ENCODE data around the gene CDK19.

CDK19 gene

DNA sequence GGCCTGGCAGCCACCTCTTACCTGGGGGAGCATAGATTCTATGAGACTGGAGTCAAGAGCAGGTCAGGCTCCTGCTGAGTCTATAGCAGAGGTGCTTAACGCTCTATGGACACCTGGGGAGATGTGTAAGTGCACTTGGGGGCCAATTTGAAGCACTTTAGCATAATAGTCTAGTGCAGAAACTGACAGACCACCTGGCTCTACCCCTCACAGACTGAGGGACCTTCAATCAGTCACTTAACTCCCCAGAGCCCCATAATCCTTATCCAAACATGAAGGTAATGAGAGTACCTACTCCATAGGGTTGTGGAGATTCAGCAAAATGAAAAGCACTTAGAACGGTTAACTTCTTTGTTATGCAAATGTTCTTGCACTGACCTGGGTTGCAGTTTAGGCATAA lies 251.6 kb downstream of the CDK19 start:
- H3K36me3 ChIP-seq (ENCODE audit: control insufficient read depth, insufficient read depth, low read length): no peaks in the 10 kb centered on the region
- DNase-seq (ENCODE audit: extremely low read depth, insufficient read length): no peak
- H3K27me3 ChIP-seq (replicated peaks; ENCODE audit: control insufficient read depth, insufficient read depth, low read length): no peaks in the 10 kb centered on the region
- no peak overlapping the region for H3K4me3 ChIP-seq (replicated peaks; ENCODE audit: low read depth, low read length)
- TF ChIP-seq, protein P1, sequence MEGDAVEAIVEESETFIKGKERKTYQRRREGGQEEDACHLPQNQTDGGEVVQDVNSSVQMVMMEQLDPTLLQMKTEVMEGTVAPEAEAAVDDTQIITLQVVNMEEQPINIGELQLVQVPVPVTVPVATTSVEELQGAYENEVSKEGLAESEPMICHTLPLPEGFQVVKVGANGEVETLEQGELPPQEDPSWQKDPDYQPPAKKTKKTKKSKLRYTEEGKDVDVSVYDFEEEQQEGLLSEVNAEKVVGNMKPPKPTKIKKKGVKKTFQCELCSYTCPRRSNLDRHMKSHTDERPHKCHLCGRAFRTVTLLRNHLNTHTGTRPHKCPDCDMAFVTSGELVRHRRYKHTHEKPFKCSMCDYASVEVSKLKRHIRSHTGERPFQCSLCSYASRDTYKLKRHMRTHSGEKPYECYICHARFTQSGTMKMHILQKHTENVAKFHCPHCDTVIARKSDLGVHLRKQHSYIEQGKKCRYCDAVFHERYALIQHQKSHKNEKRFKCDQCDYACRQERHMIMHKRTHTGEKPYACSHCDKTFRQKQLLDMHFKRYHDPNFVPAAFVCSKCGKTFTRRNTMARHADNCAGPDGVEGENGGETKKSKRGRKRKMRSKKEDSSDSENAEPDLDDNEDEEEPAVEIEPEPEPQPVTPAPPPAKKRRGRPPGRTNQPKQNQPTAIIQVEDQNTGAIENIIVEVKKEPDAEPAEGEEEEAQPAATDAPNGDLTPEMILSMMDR (IDR thresholded peaks at IDR 0.05; ENCODE audit: insufficient read depth, low read length, poor library complexity, severe bottlenecking): no peak

DNA sequence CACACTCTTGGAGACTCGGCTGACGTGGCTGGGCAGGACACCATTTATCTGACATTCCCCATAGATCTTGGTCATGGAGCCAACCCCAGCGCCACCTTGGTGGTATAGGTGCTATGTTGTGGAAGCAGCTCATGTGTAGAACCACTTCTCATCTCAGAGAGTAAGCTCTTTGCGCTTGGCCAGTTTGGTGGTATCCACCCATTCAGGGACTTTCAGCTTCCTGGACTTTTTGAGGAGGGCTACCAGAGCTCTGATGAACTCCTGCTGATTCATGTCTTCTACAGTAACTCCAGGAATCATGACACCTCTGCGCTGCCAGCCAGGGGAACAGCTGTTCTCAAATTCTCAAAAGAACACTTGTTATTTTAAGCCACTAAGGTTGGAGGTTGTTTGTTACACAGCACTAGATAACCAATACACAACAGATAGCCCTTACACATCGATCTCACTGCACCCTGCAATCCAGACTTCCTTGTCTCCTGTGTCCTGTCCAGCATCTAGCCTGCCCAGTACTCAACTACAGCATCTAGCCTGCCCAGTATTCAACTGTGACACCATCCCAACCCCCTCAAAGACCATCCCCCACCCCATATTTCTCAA lies 252.9 kb downstream of the CDK19 start:
- no peak overlapping the region for H3K4me3 ChIP-seq (replicated peaks; ENCODE audit: low read depth, low read length)
- TF ChIP-seq, protein P1 (IDR thresholded peaks at IDR 0.05; ENCODE audit: insufficient read depth, low read length, poor library complexity, severe bottlenecking): no peak
- DNase-seq (ENCODE audit: extremely low read depth, insufficient read length): no peak
- H3K36me3 ChIP-seq (ENCODE audit: control insufficient read depth, insufficient read depth, low read length): no peaks in the 10 kb centered on the region
- H3K27me3 ChIP-seq (replicated peaks; ENCODE audit: control insufficient read depth, insufficient read depth, low read length): no peaks in the 10 kb centered on the region

DNA sequence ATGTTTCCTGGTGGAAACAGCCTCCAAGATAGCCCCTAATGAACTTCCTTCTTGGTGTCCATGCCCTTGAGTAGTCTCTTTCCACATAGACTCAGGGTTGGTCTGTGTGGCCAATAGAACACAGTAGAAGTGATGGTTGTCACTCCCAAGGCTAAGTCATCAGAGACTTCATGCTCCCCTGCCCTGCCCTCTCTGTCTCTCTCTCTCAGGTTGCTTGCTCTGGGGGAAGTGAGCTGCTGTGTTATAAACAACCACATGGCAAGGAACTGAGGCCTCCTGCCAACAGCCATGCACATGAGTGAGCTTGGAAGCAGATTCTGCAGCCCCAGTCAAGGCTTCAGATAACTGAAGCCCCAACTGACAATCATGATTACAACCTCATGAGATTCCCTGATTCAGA lies 253.6 kb downstream of the CDK19 start:
- TF ChIP-seq, protein P1 (IDR thresholded peaks at IDR 0.05; ENCODE audit: insufficient read depth, low read length, poor library complexity, severe bottlenecking): no peak
- Histone ChIP-seq H3K4me3 (replicated peaks; ENCODE audit: low read depth, low read length) (no peak overlapping the region), H3K27me3 (replicated peaks; ENCODE audit: control insufficient read depth, insufficient read depth, low read length) (no peaks in the 10 kb centered on the region), H3K36me3 (ENCODE audit: control insufficient read depth, insufficient read depth, low read length) (no peaks in the 10 kb centered on the region)
- DNase-seq (ENCODE audit: extremely low read depth, insufficient read length): no peak

DNA sequence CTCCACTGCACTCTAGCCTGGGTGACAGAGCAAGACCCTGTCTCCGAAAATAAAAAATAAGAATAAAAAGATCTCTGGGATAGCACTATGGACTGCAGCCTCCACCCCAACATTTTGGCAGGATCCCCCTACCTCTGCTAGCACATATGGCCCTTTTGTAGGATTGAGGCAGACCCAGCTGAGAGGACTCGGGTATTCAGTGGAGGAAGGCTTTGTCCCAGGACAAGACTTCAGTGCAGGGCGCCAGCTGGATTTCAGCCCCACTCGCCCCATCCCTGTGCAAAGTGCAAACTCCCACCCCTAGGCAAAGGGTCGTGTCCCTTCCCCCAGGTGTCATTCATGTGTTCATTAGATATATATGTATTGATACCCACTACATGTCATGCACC lies 254.3 kb downstream of the CDK19 start:
- TF ChIP-seq, protein P1 (IDR thresholded peaks at IDR 0.05; ENCODE audit: insufficient read depth, low read length, poor library complexity, severe bottlenecking): no peak
- Histone ChIP-seq H3K4me3 (replicated peaks; ENCODE audit: low read depth, low read length) (no peak overlapping the region), H3K36me3 (ENCODE audit: control insufficient read depth, insufficient read depth, low read length) (no peaks in the 10 kb centered on the region), H3K27me3 (replicated peaks; ENCODE audit: control insufficient read depth, insufficient read depth, low read length) (no peaks in the 10 kb centered on the region)
- DNase-seq (ENCODE audit: extremely low read depth, insufficient read length): no peak

DNA sequence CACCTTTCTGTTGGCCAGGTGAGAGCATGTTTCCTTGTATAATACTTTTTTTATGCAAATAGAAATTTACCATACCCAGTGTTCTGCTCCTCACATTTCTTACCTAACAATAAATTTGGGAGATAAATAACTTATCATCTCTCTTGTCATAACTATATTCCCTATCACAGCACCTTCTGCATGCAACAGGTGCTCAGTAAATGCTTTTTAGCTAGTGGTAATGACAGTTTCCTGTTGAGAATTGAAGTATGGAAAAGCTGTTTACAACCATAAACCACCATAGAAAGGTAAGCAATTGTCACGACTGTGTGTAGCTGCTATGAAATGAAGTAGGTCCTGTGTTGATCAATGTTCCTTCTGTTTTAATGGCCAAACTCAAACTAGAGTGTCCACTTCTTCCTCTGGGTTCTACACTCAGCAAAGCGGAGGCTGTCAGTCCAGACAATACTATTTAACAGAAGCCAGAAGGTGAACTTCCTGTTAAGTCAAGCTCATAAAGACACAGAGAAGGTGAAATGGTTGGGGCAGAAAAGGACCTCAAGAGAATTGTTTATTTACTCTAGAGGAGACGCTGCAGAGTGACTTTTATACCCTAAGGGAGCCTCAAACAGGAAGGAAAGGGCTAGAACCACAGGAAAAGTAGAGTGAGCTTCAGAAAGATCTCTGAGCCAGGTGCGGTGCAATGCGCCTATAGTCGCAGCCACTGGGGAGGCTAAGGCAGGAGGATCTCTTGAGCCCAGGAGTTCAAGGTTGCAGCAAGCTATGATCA lies 254.8 kb downstream of the CDK19 start:
- no peaks in the 10 kb centered on the region for H3K27me3 ChIP-seq (replicated peaks; ENCODE audit: control insufficient read depth, insufficient read depth, low read length)
- no peaks in the 10 kb centered on the region for H3K36me3 ChIP-seq (ENCODE audit: control insufficient read depth, insufficient read depth, low read length)
- no peak overlapping the region for H3K4me3 ChIP-seq (replicated peaks; ENCODE audit: low read depth, low read length)
- TF ChIP-seq, protein P1 (IDR thresholded peaks at IDR 0.05; ENCODE audit: insufficient read depth, low read length, poor library complexity, severe bottlenecking): no peak
- DNase-seq (ENCODE audit: extremely low read depth, insufficient read length): no peak

All from GM06990 (cell line).